Neural progenitor cell (in vitro differentiated cells): ENCODE data around the gene FAF1. TPM values are rescaled to one million over a fixed set of nuclear protein-coding genes. Genes with fewer than 3 reads are reported as not detected.
"Not testable (repeated sequence)": the region's sequence is repeated elsewhere in the genome, so short reads cannot be mapped to it uniquely, and the experiment has no call there.

Source experiments
- DNase-seq: peaks from one replicate; pipeline ENCODE4 v3.0.0-alpha.2; 2016; ENCODE audit warnings: low spot score
- H2AFZ ChIP-seq: fragments of 200-600 bp; sonication (generic); replicated peaks from 2 replicates; pipeline ENCODE4 v1.6.1; 2016; ENCODE audit warnings: antibody characterized with exemption
- H3F3A ChIP-seq: fragments of 200-600 bp; sonication (generic); 2 replicates; pipeline ENCODE4 v1.6.1; 2016; ENCODE audit warnings: antibody characterized with exemption, low read depth
- H3K27ac ChIP-seq: fragments of 200-600 bp; sonication (generic); 2 replicates; pipeline ENCODE4 v1.5.1; 2016; ENCODE audit warnings: mild to moderate bottlenecking
- H3K27me3 ChIP-seq: fragments of 200-600 bp; sonication (generic); 2 replicates; pipeline ENCODE4 v1.6.1; 2016; ENCODE audit warnings: mild to moderate bottlenecking, moderate library complexity
- H3K36me3 ChIP-seq: fragments of 200-600 bp; sonication (generic); 2 replicates; pipeline ENCODE4 v1.5.1; 2016
- H3K4me1 ChIP-seq: fragments of 200-600 bp; sonication (generic); 2 replicates; pipeline ENCODE4 v1.6.1; 2016; ENCODE audit warnings: mixed run types
- H3K4me2 ChIP-seq: fragments of 200-600 bp; sonication (generic); 2 replicates; pipeline ENCODE4 v1.6.1; 2016
- H3K4me3 ChIP-seq: fragments of 200-600 bp; sonication (generic); 2 replicates; pipeline ENCODE4 v1.5.1; 2016
- H3K79me2 ChIP-seq: fragments of 200-600 bp; sonication (generic); 2 replicates; pipeline ENCODE4 v1.6.1; 2016; ENCODE audit warnings: low read depth
- H3K9ac ChIP-seq: fragments of 200-600 bp; sonication (generic); 2 replicates; pipeline ENCODE4 v1.6.1; 2016
- H3K9me3 ChIP-seq: fragments of 200-600 bp; sonication (generic); 2 replicates; pipeline ENCODE4 v1.5.1; 2016; ENCODE audit warnings: low read depth
- H4K20me1 ChIP-seq: fragments of 200-600 bp; sonication (generic); 2 replicates; pipeline ENCODE4 v1.6.1; 2016; ENCODE audit warnings: low read depth
- H3K27ac Mint-ChIP-seq: 3 replicates; pipeline ENCODE4 v1.8.0; 2021; ENCODE audit warnings: mixed read lengths
- H3K27me3 Mint-ChIP-seq: 2 replicates; pipeline ENCODE4 v1.8.0; 2022; ENCODE audit warnings: low read depth, mild to moderate bottlenecking, inconsistent platforms, moderate library complexity, mixed read lengths; ENCODE audit not compliant: insufficient read depth
- H3K36me3 Mint-ChIP-seq: 3 replicates; pipeline ENCODE4 v1.8.0; 2021; ENCODE audit warnings: mixed read lengths
- H3K4me1 Mint-ChIP-seq: 3 replicates; pipeline ENCODE4 v1.8.0; 2021; ENCODE audit warnings: mixed read lengths
- H3K4me3 Mint-ChIP-seq: 3 replicates; pipeline ENCODE4 v1.8.0; 2021; ENCODE audit warnings: mild to moderate bottlenecking, moderate library complexity, mixed read lengths
- H3K9me3 Mint-ChIP-seq: 3 replicates; pipeline ENCODE4 v1.8.0; 2020; ENCODE audit warnings: mixed read lengths
- EZH2 ChIP-seq: fragments of 200-600 bp; sonication (generic); IDR thresholded peaks from 2 replicates; pipeline ENCODE4 v1.6.1; 2017; ENCODE audit warnings: antibody characterized with exemption, mild to moderate bottlenecking, moderate library complexity
- EZH2phosphoT487 ChIP-seq: fragments of 200-600 bp; sonication (generic); IDR thresholded peaks from 2 replicates; pipeline ENCODE4 v1.6.1; 2017; ENCODE audit warnings: antibody characterized with exemption
- total RNA-seq: library from RNA; depleted of rRNA; stranded (reverse); fragments of >200 nt; gene quantifications from 2 replicates; pipeline ENCODE4 v1.2.3, GENCODE V29; 2015; ENCODE audit warnings: low replicate concordance
- TF ChIP-seq, protein P1 (sequence below): fragments of 200-600 bp; sonication (generic); IDR thresholded peaks from 2 replicates; pipeline ENCODE4 v1.5.1; 2017; ENCODE audit warnings: antibody characterized with exemption, mild to moderate bottlenecking

Gene FAF1
- total RNA-seq, 1 donor from 2014 or later, result 103 TPM

DNA sequence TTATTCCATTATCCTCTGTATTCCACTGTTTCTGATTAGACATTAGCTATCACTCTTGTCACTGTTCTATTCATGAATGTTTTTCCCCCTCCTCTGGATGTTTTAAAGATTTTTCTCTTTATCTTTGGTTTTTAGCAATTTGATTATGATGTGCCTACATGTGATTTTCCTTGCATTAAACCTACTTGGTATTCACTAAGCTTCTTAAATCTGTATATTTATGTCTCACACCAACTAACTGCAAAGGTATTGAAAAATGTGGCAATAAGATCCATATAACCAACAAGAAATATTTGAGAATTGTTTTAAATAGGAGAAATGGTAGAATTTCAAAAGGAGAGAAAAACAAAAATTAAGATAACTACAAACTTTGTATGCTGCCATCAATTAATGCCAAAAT, 25.2 kb downstream of the FAF1 start:
- no peaks in the 10 kb centered on the region for H3K36me3 Mint-ChIP-seq
- H4K20me1 ChIP-seq, result peaks cover 8% of the 10 kb centered on the region
- peaks cover under 1% of the 10 kb centered on the region for H3K27me3 Mint-ChIP-seq
- H3K27me3 ChIP-seq, result no peaks in the 10 kb centered on the region
- no peaks in the 10 kb centered on the region for H3K4me1 Mint-ChIP-seq
- H3K4me1 ChIP-seq, result no peaks in the 10 kb centered on the region
- H2AFZ ChIP-seq, result no peak overlapping the region
- H3K27ac ChIP-seq, result no peak overlapping the region
- DNase-seq, result no peak
- H3K4me3 ChIP-seq, result no peak overlapping the region
- no peak overlapping the region for H3K27ac Mint-ChIP-seq
- H3K36me3 ChIP-seq, result no peaks in the 10 kb centered on the region
- no peak overlapping the region for H3K4me3 Mint-ChIP-seq
- no peaks in the 10 kb centered on the region for H3K9me3 Mint-ChIP-seq
- H3K9me3 ChIP-seq, result no peaks in the 10 kb centered on the region
- no peak overlapping the region for H3K4me2 ChIP-seq
- H3K9ac ChIP-seq, result no peak overlapping the region
- H3K79me2 ChIP-seq, result peaks cover 49% of the 10 kb centered on the region
- H3F3A ChIP-seq, result no peaks in the 10 kb centered on the region
- TF ChIP-seq, protein P1, sequence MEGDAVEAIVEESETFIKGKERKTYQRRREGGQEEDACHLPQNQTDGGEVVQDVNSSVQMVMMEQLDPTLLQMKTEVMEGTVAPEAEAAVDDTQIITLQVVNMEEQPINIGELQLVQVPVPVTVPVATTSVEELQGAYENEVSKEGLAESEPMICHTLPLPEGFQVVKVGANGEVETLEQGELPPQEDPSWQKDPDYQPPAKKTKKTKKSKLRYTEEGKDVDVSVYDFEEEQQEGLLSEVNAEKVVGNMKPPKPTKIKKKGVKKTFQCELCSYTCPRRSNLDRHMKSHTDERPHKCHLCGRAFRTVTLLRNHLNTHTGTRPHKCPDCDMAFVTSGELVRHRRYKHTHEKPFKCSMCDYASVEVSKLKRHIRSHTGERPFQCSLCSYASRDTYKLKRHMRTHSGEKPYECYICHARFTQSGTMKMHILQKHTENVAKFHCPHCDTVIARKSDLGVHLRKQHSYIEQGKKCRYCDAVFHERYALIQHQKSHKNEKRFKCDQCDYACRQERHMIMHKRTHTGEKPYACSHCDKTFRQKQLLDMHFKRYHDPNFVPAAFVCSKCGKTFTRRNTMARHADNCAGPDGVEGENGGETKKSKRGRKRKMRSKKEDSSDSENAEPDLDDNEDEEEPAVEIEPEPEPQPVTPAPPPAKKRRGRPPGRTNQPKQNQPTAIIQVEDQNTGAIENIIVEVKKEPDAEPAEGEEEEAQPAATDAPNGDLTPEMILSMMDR, result no peak
- TF ChIP-seq EZH2phosphoT487 (no peak), EZH2 (no peak)

DNA sequence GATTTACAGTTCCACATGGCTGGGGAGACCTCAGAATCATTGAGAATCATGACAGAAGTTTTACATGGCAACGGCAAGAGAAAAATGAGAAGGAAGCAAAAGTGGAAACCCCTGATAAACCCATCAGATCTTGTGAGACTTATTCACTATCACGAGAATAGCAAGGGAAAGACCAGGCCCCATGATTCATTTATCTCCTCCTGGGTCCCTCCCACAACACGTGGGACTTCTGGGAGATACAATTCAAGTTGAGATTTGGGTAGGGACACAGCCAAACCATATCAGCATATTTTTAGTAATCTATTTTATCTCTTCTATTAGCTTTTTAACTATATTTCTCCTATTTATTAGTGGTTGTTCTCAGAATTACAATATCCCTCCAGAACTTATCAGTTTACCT, 26.3 kb downstream of the FAF1 start:
- H3K4me2 ChIP-seq, H2AFZ ChIP-seq, H3K4me3 ChIP-seq, H3K9me3 ChIP-seq, H3K4me1 Mint-ChIP-seq, H3K27me3 ChIP-seq, H3K36me3 Mint-ChIP-seq, H3F3A ChIP-seq, H3K9me3 Mint-ChIP-seq, H3K27ac Mint-ChIP-seq, H3K4me3 Mint-ChIP-seq, DNase-seq, H3K36me3 ChIP-seq, H3K27ac ChIP-seq, H3K4me1 ChIP-seq, H4K20me1 ChIP-seq, H3K9ac ChIP-seq, H3K27me3 Mint-ChIP-seq: not testable (repeated sequence)
- H3K79me2 ChIP-seq, result peaks cover 43% of the 10 kb centered on the region

DNA sequence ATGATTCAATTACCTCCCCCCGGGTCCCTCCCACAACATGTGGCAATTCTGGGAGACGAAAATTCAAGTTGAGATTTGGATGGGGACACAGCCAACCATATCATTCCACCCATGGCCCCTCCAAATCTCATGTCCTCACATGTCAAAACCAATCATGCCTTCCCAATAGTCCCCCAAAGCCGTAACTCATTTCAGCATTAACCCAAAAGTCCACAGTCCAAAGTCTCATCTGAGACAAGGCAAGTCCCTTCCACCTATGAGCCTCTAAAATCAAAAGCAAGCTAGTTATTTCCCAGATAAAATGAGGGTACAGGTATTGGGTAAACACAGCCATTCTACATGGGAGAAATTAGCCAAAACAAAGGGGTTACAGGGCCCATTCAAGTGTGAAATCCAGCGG, 28.0 kb downstream of the FAF1 start:
- H3K9me3 Mint-ChIP-seq, H3K9me3 ChIP-seq, H3K27ac Mint-ChIP-seq, H3K36me3 ChIP-seq, H3K27me3 Mint-ChIP-seq, H2AFZ ChIP-seq, H4K20me1 ChIP-seq, H3K27ac ChIP-seq, H3K9ac ChIP-seq, H3F3A ChIP-seq, H3K4me3 ChIP-seq, H3K4me1 ChIP-seq, H3K27me3 ChIP-seq, H3K4me2 ChIP-seq, H3K36me3 Mint-ChIP-seq, H3K4me1 Mint-ChIP-seq, DNase-seq, H3K4me3 Mint-ChIP-seq: not testable (repeated sequence)
- H3K79me2 ChIP-seq, result peaks cover 39% of the 10 kb centered on the region

DNA sequence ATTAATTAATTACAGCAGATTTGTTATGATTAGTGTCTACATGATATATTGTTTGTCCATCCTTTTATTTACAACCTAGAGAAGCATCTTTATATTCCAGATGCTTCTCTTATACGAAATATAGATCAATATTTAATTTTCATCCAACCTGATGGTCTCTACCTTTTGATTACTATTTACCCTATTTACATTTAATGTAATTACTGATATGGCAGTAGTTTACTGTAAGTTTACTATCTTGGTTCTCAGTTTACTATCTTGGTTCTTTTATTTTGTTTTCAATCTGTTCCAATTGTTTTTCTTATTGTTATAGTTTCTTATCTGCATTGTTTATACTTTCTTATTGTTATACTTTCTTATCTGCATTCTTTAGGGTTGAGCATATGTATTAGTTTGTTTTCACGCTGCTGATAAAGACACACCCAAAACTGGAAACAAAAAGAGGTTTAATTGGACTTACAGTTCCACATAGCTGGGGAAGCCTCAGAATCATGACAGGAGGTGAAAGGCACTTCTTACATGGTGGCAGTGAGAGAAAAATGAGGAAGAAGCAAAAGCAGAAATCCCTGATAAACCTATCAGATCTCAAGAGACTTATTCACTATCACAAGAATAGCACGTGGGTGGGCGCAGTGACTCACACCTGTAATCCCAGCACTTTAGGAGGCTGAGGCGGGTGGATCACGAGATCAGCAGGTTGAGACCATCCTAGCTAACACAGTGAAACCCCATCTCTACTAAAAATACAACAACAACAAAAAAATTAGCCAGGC, 28.9 kb downstream of the FAF1 start:
- Histone ChIP-seq H3K4me3 (no peak overlapping the region), H4K20me1 (peaks cover 4% of the 10 kb centered on the region), H3K79me2 (peaks cover 39% of the 10 kb centered on the region), H3K4me1 (no peaks in the 10 kb centered on the region), H3F3A (no peaks in the 10 kb centered on the region), H3K36me3 (no peaks in the 10 kb centered on the region), H2AFZ (no peak overlapping the region), H3K9ac (no peak overlapping the region), H3K9me3 (no peaks in the 10 kb centered on the region), H3K4me2 (no peak overlapping the region), H3K27ac (no peak overlapping the region), H3K27me3 (no peaks in the 10 kb centered on the region)
- Mint-ChIP-seq H3K27me3 (no peaks in the 10 kb centered on the region), H3K4me3 (no peak overlapping the region), H3K36me3 (peaks cover 3% of the 10 kb centered on the region), H3K4me1 (no peaks in the 10 kb centered on the region), H3K27ac (no peak overlapping the region), H3K9me3 (peaks cover 2% of the 10 kb centered on the region)
- TF ChIP-seq, protein P1, result no peak
- TF ChIP-seq EZH2 (no peak), EZH2phosphoT487 (no peak)
- DNase-seq, result no peak
